HepG2 (cell line): ENCODE data around the gene ZNF275. TPM values are rescaled to one million over a fixed set of nuclear protein-coding genes. Genes with fewer than 3 reads are reported as not detected.

Source experiments
- polyA plus RNA-seq, 8 experiments: library from polyadenylated mRNA; depleted of rRNA in 3 of 8; stranded (reverse) in 7 of 8; unstranded in 1 of 8; fragments of >200 nt; fragmentation: Illumina TruSeq in 4 of 8; extraction: Trizol in 4 of 8; gene quantifications; 2 replicates each; pipeline versions ENCODE4 v1.2.1 to v1.2.3, GENCODE V29; 2011 to 2016; ENCODE audit warnings: low read depth in 4 of 8, missing spikeins in 1 of 8, mixed read lengths in 1 of 8; ENCODE audit not compliant: insufficient read depth in 1 of 8
- small RNA-seq, 3 experiments: library from RNA; depleted of rRNA; stranded (forward); fragments of <200 nt; gene quantifications; one replicate each; pipeline ENCODE3, GENCODE V24; 2012; ENCODE audit warnings: low read depth in 2 of 3, low replicate concordance in 1 of 3; ENCODE audit not compliant: insufficient read length in 3 of 3, insufficient read depth in 2 of 3
- total RNA-seq, 5 experiments: library from RNA; depleted of rRNA; stranded (reverse); fragments of >200 nt; fragmentation: Illumina TruSeq; extraction: Trizol; gene quantifications; 2 replicates each; pipeline ENCODE4 v1.2.3, GENCODE V29; 2016; ENCODE audit warnings: low read depth in 1 of 5

The ZNF275 gene
- total and polyA plus RNA-seq, 2 of the 13 experiments (the other 11 are each of a cell fraction or from before 2014, with no cell fraction given), result 6.4 to 11.8 TPM

Small RNA genes lying within 50 kb of the gene (small RNA-seq; reads per million reads assigned to genes)
- 0 reads per million in 3 experiments for gene AC152007.1

Other genes starting within 250 kb of the ZNF275 start
- gene MAGEA1, start 154.9 kb upstream of the ZNF275 start, total RNA-seq (2016; rRNA removed; fragmentation: Illumina TruSeq; extraction: Trizol), result not detected in 2 replicates
- gene MAGEA1, start 154.9 kb upstream of the ZNF275 start, polyA plus RNA-seq (2011; rRNA removed), result not detected in 2 replicates
- gene PNMA6F, start 12.4 kb upstream of the ZNF275 start, total RNA-seq (2016; rRNA removed; fragmentation: Illumina TruSeq; extraction: Trizol), result not detected in 2 replicates
- not detected in 2 replicates for gene PNMA6F, start 12.4 kb upstream of the ZNF275 start, polyA plus RNA-seq (2011; rRNA removed)
- not detected in 2 replicates for gene PNMA6E, start 67.2 kb downstream of the ZNF275 start, total RNA-seq (2016; rRNA removed; fragmentation: Illumina TruSeq; extraction: Trizol)
- not detected in 2 replicates for gene PNMA6E, start 67.2 kb downstream of the ZNF275 start, polyA plus RNA-seq (2011; rRNA removed)
- 0.02 and 0.03 TPM in 2 replicates for gene ZFP92, start 77.3 kb downstream of the ZNF275 start, total RNA-seq (2016; rRNA removed; fragmentation: Illumina TruSeq; extraction: Trizol)
- not detected in 2 replicates for gene ZFP92, start 77.3 kb downstream of the ZNF275 start, polyA plus RNA-seq (2011; rRNA removed)
- gene TREX2, start 111.9 kb downstream of the ZNF275 start, total RNA-seq (2016; rRNA removed; fragmentation: Illumina TruSeq; extraction: Trizol), result 0.18 TPM in 1 of 2 replicates, not detected in the other
- gene TREX2, start 111.9 kb downstream of the ZNF275 start, polyA plus RNA-seq (2011; rRNA removed), result 0.13 and 0.17 TPM in 2 replicates
- 42.4 and 52.1 TPM in 2 replicates for gene HAUS7, start 136.4 kb downstream of the ZNF275 start, total RNA-seq (2016; rRNA removed; fragmentation: Illumina TruSeq; extraction: Trizol)
- gene HAUS7, start 136.4 kb downstream of the ZNF275 start, polyA plus RNA-seq (2011; rRNA removed), result 9.1 and 10.9 TPM in 2 replicates
- gene BGN, start 160.8 kb downstream of the ZNF275 start, total RNA-seq (2016; rRNA removed; fragmentation: Illumina TruSeq; extraction: Trizol), result 0.18 TPM in 1 of 2 replicates, not detected in the other
- 0.40 and 0.63 TPM in 2 replicates for gene BGN, start 160.8 kb downstream of the ZNF275 start, polyA plus RNA-seq (2011; rRNA removed)
- gene ATP2B3, start 183.5 kb downstream of the ZNF275 start, total RNA-seq (2016; rRNA removed; fragmentation: Illumina TruSeq; extraction: Trizol), result not detected in 2 replicates
- gene ATP2B3, start 183.5 kb downstream of the ZNF275 start, polyA plus RNA-seq (2011; rRNA removed), result not detected in 2 replicates